HG02678 (cell line): ENCODE results near the gene WFDC10A.
"Not testable (repeated sequence)": the region's sequence is repeated elsewhere in the genome, so short reads cannot be mapped to it uniquely, and the experiment has no call there.

Experiments
- ATAC-seq: cut with Tn5 transposase; IDR thresholded peaks from one replicate; pipeline ENCODE4 v1.9.1; 2021; ENCODE audit warnings: mild to moderate bottlenecking, moderate library complexity; ENCODE audit not compliant: unreplicated experiment

The WFDC10A gene

DNA sequence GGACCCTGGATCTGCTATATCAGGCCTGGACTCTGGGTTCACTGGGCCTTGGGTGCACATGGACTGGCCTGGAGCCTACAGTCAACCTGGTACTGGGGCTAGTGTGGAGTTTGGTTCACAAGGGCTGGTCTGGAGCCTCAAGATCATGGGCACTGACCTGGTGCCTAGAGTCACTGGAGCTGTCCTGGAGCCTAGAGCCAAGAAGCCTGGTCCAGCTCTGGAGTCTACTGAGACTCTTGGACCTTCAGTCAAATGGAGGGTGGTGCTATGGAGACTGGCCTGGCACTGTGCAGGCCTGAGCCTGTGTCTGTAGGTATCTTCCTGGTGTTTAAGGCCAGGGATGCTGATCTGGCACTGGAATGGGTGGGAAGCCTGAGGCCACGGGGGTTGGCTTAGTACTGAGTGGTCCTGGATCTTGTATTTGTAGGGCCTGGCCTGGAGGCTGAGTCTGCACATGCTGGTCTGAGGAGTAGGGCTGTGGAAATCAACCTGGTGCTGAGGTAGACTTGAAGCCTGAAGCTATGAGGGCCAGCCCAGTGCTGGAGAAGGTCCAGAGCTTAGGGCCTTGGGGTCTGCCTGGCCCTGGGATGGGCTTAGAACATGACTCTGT is 18.0 kb downstream of the WFDC10A start:
- no peak for ATAC-seq

DNA sequence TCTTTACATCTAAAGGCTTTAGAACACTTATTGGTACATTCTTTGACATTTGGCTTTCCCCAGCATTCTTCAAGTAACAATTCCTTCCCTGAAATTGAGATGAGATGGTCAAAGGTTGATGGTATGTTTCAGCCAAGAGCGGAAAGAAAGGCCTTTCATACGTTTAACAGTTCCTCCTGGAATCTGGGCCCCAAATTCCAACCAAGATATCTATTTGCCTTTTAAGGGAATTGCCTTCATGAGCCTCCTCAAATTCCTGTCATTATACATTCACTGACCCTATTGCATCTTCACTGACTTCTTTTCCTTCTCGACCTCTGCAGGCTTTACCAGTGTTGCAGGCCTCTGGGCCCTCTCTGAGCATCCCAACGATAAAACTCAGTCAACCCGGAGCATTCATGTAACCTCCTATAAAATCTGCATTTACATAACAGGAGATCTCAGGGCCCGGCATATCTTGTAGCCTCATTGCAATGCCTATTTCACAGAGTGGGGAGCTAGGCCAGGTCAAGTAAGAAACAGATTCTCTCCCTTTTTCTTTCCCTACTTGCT is 19.8 kb downstream of the WFDC10A start:
- ATAC-seq: no peak

DNA sequence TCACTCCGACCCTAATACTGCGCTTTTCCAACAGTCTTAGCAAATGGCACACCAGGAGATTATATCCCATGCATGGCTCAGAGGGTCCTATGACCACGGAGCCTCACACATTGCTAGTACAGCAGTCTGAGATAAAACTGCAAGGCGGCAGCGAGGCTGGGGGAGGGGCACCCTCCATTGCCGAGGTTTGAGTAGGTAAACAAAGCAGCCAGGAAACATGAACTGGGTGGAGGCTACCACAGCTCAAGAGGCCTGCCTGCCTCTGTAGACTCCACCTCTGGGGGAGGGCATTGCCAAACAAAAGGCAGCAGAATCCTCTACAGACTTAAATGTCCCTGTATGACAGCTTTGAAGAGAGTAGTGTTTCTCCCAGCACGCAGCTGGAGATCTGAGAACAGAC is 22.2 kb downstream of the WFDC10A start:
- ATAC-seq: not testable (repeated sequence)

DNA sequence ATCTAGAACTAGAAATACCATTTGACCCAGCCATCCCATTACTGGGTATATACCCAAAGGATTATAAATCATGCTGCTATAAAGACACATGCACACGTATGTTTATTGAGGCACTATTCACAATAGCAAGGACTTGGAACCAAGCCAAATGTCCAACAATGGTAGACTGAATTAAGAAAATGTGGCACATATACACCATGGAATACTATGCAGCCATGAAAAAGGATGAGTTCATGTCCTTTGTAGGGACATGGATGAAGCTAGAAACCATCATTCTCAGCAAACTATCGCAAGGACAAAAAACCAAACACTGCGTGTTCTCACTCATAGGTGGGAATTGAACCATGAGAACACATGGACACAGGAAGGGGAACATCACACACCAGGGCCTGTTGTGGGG is 27.5 kb downstream of the WFDC10A start:
- not testable (repeated sequence) for ATAC-seq

DNA sequence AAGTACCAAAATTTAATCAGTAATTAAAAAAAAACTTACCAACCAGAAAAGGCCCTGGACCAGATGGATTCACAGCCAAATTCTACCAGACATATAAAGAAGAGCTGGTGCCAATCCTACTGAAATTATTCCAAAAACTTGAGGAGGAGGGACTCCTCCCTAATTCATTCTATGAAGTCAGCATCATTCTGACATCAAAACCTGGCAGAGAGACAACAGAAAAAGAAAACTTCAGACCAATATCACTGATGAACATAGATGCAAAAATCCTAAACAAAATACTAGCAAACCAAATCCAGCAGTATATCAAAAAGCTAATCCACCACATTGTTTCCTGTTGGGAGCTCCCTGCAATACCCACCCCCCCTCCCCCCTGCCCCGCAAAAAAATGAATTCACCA is 40.6 kb downstream of the WFDC10A start, which contains the start of gene WFDC11:
WFDC11 (minus strand) TSS at position 101 of the 400 bp plus-strand sequence. CDS start 19,639 bp downstream, outside the sequence.
- no peak for ATAC-seq

DNA sequence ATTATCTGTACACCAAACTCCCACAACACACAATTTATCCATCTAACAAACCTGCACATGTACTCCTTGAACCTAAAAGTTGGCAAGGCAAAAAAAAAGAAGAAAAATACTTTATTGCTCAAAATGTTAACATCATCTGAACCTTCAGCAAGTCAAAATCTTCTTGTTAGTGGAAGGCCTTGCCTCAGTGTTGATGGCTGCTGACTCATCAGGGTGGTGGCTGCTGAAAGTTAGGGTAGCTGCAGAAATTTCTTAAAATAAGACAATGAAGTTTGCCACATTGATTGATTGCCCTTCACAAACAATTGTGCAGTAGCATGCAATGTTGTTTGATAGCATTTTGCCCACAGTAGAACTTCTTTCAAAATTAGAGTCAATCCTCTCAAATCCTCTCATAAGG is 43.2 kb downstream of the WFDC10A start:
- ATAC-seq: no peak

DNA sequence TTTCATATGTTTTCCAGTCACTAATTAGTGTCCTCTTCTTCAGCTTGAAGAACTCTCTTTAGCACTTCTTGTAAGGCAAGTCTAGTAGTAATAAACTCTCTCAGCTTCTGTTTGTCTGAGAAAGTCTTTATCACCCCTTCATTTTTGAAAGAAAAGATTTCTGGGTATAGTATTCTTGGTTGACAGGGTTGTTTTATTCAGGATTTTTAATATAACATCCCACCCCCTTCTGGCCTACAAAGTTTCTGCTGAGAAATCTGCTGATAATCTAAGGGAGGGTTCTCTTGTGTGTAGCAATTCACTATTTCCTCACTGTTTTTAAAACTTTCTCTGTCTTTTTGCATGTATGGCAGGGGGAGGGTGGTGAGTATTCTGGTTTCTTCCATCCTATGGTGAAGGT is 50.1 kb downstream of the WFDC10A start:
- ATAC-seq: no peak
